ENCODE measurements around the gene IQCH.

GRCh38 chr15:67542420-67543347, 288.1 kb downstream of the IQCH start, which contains the start of gene MAP2K5:
- no peak for TF ChIP-seq GATA2 (IDR thresholded peaks at IDR 0.05; ENCODE audit: low read depth, low read length)
- no peak for TF ChIP-seq GATA3 (IDR thresholded peaks at IDR 0.05; ENCODE audit: low read depth, low read length)

Measured in SH-SY5Y (cell line).